Activated naive CD8-positive, alpha-beta T cell (primary cell): ENCODE measurements around the gene NDUFB2.
"Not testable (repeated sequence)": the region's sequence is repeated elsewhere in the genome, so short reads cannot be mapped to it uniquely, and the experiment has no call there.

Experiments used
- H3K27ac Mint-ChIP-seq: one replicate; pipeline ENCODE4 v1.8.0; 2021; ENCODE audit warnings: mixed read lengths
- H3K27me3 Mint-ChIP-seq: one replicate; pipeline ENCODE4 v1.8.0; 2021; ENCODE audit warnings: mixed read lengths
- H3K36me3 Mint-ChIP-seq: one replicate; pipeline ENCODE4 v1.8.0; 2021; ENCODE audit warnings: mixed read lengths
- H3K4me1 Mint-ChIP-seq: one replicate; pipeline ENCODE4 v1.8.0; 2021; ENCODE audit warnings: low read depth, mixed read lengths
- H3K4me3 Mint-ChIP-seq: one replicate; pipeline ENCODE4 v1.8.0; 2021; ENCODE audit warnings: mild to moderate bottlenecking, mixed read lengths
- H3K9me3 Mint-ChIP-seq: one replicate; pipeline ENCODE4 v1.8.0; 2021; ENCODE audit warnings: low read depth, mixed read lengths

Gene NDUFB2

GRCh38 chr7:140724706-140725105 is 28.2 kb downstream of the NDUFB2 start:
- Mint-ChIP-seq H3K4me3 (no peak overlapping the region), H3K27me3 (no peaks in the 10 kb centered on the region), H3K36me3 (no peaks in the 10 kb centered on the region), H3K9me3 (no peaks in the 10 kb centered on the region), H3K4me1 (peaks cover 20% of the 10 kb centered on the region), H3K27ac (peak overlapping the region; percentile 4)

- Mint-ChIP-seq H3K36me3 (no peaks in the 10 kb centered on the region), H3K27me3 (no peaks in the 10 kb centered on the region), H3K9me3 (no peaks in the 10 kb centered on the region), H3K27ac (no peak overlapping the region), H3K4me3 (no peak overlapping the region), H3K4me1 (peaks cover 20% of the 10 kb centered on the region)
These were observed 29.8 kb downstream of the NDUFB2 start for GRCh38 chr7:140726281-140726680.

GRCh38 chr7:140732416-140732815 is 35.9 kb downstream of the NDUFB2 start:
- Mint-ChIP-seq H3K9me3 (no peaks in the 10 kb centered on the region), H3K27ac (no peak overlapping the region), H3K36me3 (no peaks in the 10 kb centered on the region), H3K4me1 (no peaks in the 10 kb centered on the region), H3K4me3 (no peak overlapping the region), H3K27me3 (no peaks in the 10 kb centered on the region)

- Mint-ChIP-seq H3K36me3 (no peaks in the 10 kb centered on the region), H3K9me3 (no peaks in the 10 kb centered on the region), H3K27me3 (no peaks in the 10 kb centered on the region), H3K27ac (no peak overlapping the region), H3K4me3 (no peak overlapping the region), H3K4me1 (no peaks in the 10 kb centered on the region)
These were observed 37.6 kb downstream of the NDUFB2 start for GRCh38 chr7:140734096-140734495.

GRCh38 chr7:140734729-140735128 is 38.2 kb downstream of the NDUFB2 start:
- Mint-ChIP-seq H3K27ac (no peak overlapping the region), H3K9me3 (no peaks in the 10 kb centered on the region), H3K4me3 (no peak overlapping the region), H3K36me3 (no peaks in the 10 kb centered on the region), H3K27me3 (no peaks in the 10 kb centered on the region), H3K4me1 (no peaks in the 10 kb centered on the region)

- Mint-ChIP-seq H3K27me3 (no peaks in the 10 kb centered on the region), H3K36me3 (peaks cover 4% of the 10 kb centered on the region), H3K9me3 (no peaks in the 10 kb centered on the region), H3K4me3 (no peak overlapping the region), H3K27ac (no peak overlapping the region), H3K4me1 (no peaks in the 10 kb centered on the region)
These were observed 41.8 kb downstream of the NDUFB2 start for GRCh38 chr7:140738280-140738679.

GRCh38 chr7:140743255-140743654 is 46.7 kb downstream of the NDUFB2 start:
- H3K4me1 Mint-ChIP-seq, H3K9me3 Mint-ChIP-seq, H3K27me3 Mint-ChIP-seq, H3K27ac Mint-ChIP-seq, H3K4me3 Mint-ChIP-seq, H3K36me3 Mint-ChIP-seq: not testable (repeated sequence)

GRCh38 chr7:140744005-140744404 is 47.5 kb downstream of the NDUFB2 start:
- H3K9me3 Mint-ChIP-seq, result no peaks in the 10 kb centered on the region
- peaks cover 10% of the 10 kb centered on the region for H3K36me3 Mint-ChIP-seq
- no peak overlapping the region for H3K4me3 Mint-ChIP-seq

GRCh38 chr7:140745266-140746058 is 49.0 kb downstream of the NDUFB2 start:
- Mint-ChIP-seq H3K9me3 (no peaks in the 10 kb centered on the region), H3K27ac (no peak overlapping the region), H3K27me3 (no peaks in the 10 kb centered on the region), H3K36me3 (peaks cover 13% of the 10 kb centered on the region), H3K4me1 (no peaks in the 10 kb centered on the region), H3K4me3 (no peak overlapping the region)

More at GRCh38 chr7:140744005-140744404, 47.5 kb downstream of the NDUFB2 start:
- Mint-ChIP-seq H3K4me1 (no peaks in the 10 kb centered on the region), H3K27ac (no peak overlapping the region), H3K27me3 (no peaks in the 10 kb centered on the region)

GRCh38 chr7:140746751-140747150 is 50.2 kb downstream of the NDUFB2 start:
- Mint-ChIP-seq H3K9me3 (no peaks in the 10 kb centered on the region), H3K4me3 (no peak overlapping the region), H3K4me1 (no peaks in the 10 kb centered on the region), H3K27ac (no peak overlapping the region), H3K36me3 (peaks cover 12% of the 10 kb centered on the region), H3K27me3 (no peaks in the 10 kb centered on the region)

- H3K4me3 Mint-ChIP-seq, result no peak overlapping the region
- no peak overlapping the region for H3K27ac Mint-ChIP-seq
- H3K9me3 Mint-ChIP-seq, result no peaks in the 10 kb centered on the region
- H3K27me3 Mint-ChIP-seq, result no peaks in the 10 kb centered on the region
- H3K4me1 Mint-ChIP-seq, result no peaks in the 10 kb centered on the region
- H3K36me3 Mint-ChIP-seq, result peaks cover 7% of the 10 kb centered on the region
These were observed 56.0 kb downstream of the NDUFB2 start for GRCh38 chr7:140752533-140752932.

- no peak overlapping the region for H3K27ac Mint-ChIP-seq
- no peak overlapping the region for H3K4me3 Mint-ChIP-seq
- H3K36me3 Mint-ChIP-seq, result peaks cover 6% of the 10 kb centered on the region
- H3K27me3 Mint-ChIP-seq, result no peaks in the 10 kb centered on the region
- no peaks in the 10 kb centered on the region for H3K9me3 Mint-ChIP-seq
- H3K4me1 Mint-ChIP-seq, result no peaks in the 10 kb centered on the region
These were observed 58.0 kb downstream of the NDUFB2 start for GRCh38 chr7:140754506-140754905.
